Muscle of leg (tissue), 11 donors: ENCODE measurements around the gene CRTC2. TPM values are rescaled to one million over a fixed set of nuclear protein-coding genes. Genes with fewer than 3 reads are reported as not detected.
"Not testable (repeated sequence)": the region's sequence is repeated elsewhere in the genome, so short reads cannot be mapped to it uniquely, and the experiment has no call there.

Source experiments
- DNase-seq: peaks from one replicate; pipeline ENCODE4 v3.0.0; 2013
- H3K27ac ChIP-seq: one replicate; pipeline ENCODE4 v1.5.1; 2013; ENCODE audit warnings: mild to moderate bottlenecking, low read length, control low read depth
- H3K27me3 ChIP-seq: one replicate; pipeline ENCODE4 v1.6.1; 2013; ENCODE audit warnings: low read length; ENCODE audit not compliant: control insufficient read depth, insufficient read depth
- H3K36me3 ChIP-seq: one replicate; pipeline ENCODE4 v1.6.1; 2013; ENCODE audit warnings: low read length; ENCODE audit not compliant: control insufficient read depth, insufficient read depth
- H3K4me1 ChIP-seq: one replicate; pipeline ENCODE4 v1.6.1; 2013; ENCODE audit warnings: low read length; ENCODE audit not compliant: control insufficient read depth, insufficient read depth
- H3K4me3 ChIP-seq: one replicate; pipeline ENCODE4 v1.5.1; 2013; ENCODE audit warnings: low read length, control low read depth
- H3K9me3 ChIP-seq: replicated peaks from 2 replicates; pipeline ENCODE4 v1.6.1; 2013; ENCODE audit warnings: low read depth, low read length; ENCODE audit not compliant: control insufficient read depth
- WGBS: methylation state at CpG from one replicate; pipeline ENCODE4 v1.1.5; 2013; ENCODE audit warnings: missing lambda C conversion rate; ENCODE audit not compliant: insufficient coverage; 5-methylcytosine and 5-hydroxymethylcytosine counted together
- polyA plus RNA-seq, 8 donors: library from polyadenylated mRNA; unstranded; fragments of 120-200 nt; gene quantifications; one replicate each; pipeline versions ENCODE4 v1.2.1 to v1.2.3, GENCODE V29; 2013; ENCODE audit warnings: inconsistent platforms in 1 of 8, low replicate concordance in 1 of 8; ENCODE audit not compliant: insufficient read length in 8 of 8, insufficient read depth in 1 of 8
- total RNA-seq: library from RNA; stranded (reverse); fragments of 120-200 nt; gene quantifications from one replicate; pipeline ENCODE4 v1.2.4, GENCODE V29; 2013

CRTC2 gene
- total and polyA plus RNA-seq, 9 donors: 7.0 to 28.6 (median 21.8) TPM

GRCh38 chr1:153990468-153991150 is 32.2 kb upstream of the CRTC2 start, which contains the start of gene RPS27:
Gene RPS27 (plus strand): TSS chr1:153990762. CDS start chr1:153990797, 35 bp downstream.
- Histone ChIP-seq H3K9me3 (no peaks in the 10 kb centered on the region), H3K4me3 (peak within 1 kb of the TSS; percentile 77), H3K4me1 (peaks cover 10% of the 10 kb centered on the region), H3K36me3 (peaks cover 30% of the 10 kb centered on the region), H3K27me3 (no peaks in the 10 kb centered on the region), H3K27ac (peak within 1 kb of the TSS; percentile 86)
- DNase-seq: peak; percentile 100
- under 1% methylated on average over 21 of the region's 36 CpGs for WGBS

DNA sequence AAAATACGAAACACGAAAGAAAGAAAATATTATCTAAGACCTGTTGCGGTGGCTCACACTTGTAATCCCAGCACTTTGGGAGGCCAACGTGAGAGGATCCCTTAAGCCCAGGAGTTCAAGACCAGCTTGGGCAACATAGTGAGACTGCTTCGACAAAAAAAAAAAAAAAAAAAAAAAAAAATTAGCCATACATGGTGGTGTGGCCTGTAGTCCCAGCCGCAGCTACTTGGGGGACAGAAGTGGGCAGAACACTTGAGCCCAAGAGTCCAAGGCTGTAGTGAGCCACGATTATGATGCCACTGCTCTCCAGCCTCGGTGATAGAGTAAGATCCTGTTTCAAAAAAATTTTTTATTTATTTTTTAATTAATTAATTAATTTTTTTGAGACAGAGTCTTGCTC is 29.2 kb upstream of the CRTC2 start:
- H3K4me1 ChIP-seq: peaks cover 19% of the 10 kb centered on the region

DNA sequence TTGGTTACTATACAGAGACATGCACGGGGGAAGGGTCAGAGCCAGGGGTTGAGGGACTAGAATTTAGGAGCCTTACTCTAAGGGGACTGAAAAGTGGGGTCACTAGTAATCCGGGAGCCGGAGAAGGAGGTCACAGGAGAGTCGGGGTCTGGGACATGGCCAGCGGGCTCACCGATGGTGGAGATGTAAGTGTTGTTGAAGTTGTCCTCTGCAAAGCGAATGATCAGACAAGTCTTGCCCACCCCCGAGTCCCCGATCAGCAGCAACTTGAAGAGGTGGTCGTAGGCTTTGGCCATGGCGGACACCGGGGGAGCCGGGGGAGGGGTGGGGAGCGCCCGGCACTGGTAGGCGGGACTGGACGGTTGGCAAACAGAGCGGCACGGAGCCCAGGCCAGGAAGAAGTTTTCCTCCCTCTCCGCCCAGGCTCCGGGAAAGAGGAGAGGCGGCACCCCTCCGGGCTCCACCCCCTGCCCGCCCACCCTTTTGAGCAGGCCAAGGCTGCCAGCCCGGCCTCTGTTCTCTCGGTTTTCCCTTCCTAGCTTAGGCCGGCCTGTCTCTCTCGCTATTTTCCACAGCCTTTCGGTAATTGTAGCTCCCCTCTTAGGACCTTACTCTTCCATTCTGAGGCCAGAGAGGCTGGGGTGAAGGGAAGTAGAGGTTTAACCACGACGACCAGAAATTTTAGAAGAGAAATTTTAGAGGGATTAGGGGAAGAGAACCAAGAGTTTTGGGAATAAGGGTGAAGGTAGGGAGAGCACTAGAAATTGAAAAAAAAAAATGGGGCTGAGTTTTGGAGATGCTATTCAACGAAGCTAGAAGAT is 27.7 kb upstream of the CRTC2 start, which contains the start of gene RAB13:
TSS of gene RAB13 (minus strand) at position 399 of the 821 bp plus-strand sequence. CDS start at position 296, 103 bp downstream.
- 0% methylated on average over 15 of the region's 32 CpGs for WGBS
- Histone ChIP-seq H3K36me3 (peaks cover 19% of the 10 kb centered on the region), H3K9me3 (no peaks in the 10 kb centered on the region), H3K4me3 (peak within 1 kb of the TSS; percentile 72), H3K27ac (peak within 1 kb of the TSS; percentile 99), H3K4me1 (peaks cover 14% of the 10 kb centered on the region), H3K27me3 (no peaks in the 10 kb centered on the region)
- peak; percentile 93 for DNase-seq

More for the DNA sequence above, 29.2 kb upstream of the CRTC2 start:
- no peak overlapping the region for H3K4me3 ChIP-seq
- no peaks in the 10 kb centered on the region for H3K27me3 ChIP-seq
- DNase-seq: no peak
- no peak overlapping the region for H3K27ac ChIP-seq
- 95% methylated on average over 3 of the region's 8 CpGs for WGBS
- H3K9me3 ChIP-seq: no peaks in the 10 kb centered on the region
- H3K36me3 ChIP-seq: peaks cover 18% of the 10 kb centered on the region

DNA sequence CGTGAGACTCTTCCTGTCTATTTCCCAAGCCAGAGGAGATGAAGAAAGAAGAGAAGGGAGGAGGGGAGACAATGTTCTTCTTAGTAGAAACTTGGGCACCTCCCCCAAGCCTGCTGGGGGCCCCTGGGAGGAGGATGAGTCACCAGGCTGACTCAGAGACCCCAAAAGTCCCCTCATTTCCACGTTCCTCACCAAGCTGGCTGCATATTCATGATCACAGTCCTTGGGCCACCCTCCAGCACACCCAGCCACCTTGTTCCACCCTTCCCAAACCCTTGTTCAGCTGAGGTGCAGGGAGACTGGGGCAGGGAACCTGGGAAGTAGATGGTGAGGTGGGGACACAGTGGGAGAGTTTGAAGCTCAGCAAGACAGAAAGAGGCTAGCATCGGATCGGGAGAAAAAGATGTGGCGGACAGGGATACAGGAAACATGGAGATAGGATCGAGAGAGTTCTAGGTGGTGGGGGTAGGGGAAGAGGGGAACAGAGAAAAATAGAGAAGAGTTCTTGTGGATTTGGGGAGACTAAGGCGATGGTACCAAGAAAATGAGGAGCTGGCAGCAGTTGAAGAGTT is 27.0 kb upstream of the CRTC2 start:
- Histone ChIP-seq H3K27me3 (no peaks in the 10 kb centered on the region), H3K36me3 (peaks cover 20% of the 10 kb centered on the region), H3K9me3 (no peaks in the 10 kb centered on the region), H3K4me1 (peaks cover 14% of the 10 kb centered on the region), H3K27ac (peak overlapping the region; percentile 99), H3K4me3 (peak overlapping the region; percentile 72)
- WGBS: 9% methylated on average over 6 of the region's 7 CpGs
- DNase-seq: peak; percentile 64

DNA sequence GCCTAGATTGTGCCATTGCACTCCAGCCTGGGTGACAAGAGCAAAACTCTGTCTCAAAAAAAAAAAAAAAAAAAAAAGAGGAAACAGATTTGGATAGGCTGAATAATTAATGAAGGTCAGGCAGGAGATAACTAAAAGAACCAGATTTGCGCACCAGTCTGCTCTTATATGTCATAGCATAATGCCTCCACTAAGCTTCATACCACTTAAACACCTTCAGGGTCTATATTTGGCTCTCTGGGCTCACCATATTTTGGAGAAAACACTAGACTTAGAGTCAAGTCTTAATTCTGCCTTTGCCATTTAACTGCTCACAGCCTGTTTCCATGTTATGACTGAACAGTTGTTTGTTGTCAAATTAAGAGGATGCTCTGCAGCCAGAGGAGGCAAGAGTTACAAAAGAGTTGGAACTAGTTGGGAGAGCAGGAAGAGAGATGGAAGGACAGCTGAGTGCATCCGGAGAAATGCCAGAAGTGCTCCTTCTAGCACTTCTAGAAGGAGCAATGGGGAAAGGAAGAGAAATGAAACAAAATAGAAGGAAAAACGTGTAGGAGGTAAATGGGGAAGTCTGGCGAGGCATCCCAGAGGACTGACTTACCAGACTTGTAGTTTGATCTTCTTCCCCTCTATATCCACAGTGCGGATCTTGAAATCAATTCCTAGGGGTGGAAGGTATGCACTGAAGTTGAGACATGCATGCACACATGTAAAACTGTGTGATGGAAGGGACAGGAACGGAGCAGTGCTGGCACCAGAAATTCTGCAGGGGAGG is 25.9 kb upstream of the CRTC2 start:
- peaks cover 20% of the 10 kb centered on the region for H3K36me3 ChIP-seq
- no peaks in the 10 kb centered on the region for H3K27me3 ChIP-seq
- no peak overlapping the region for H3K4me3 ChIP-seq
- H3K4me1 ChIP-seq: peaks cover 14% of the 10 kb centered on the region
- H3K9me3 ChIP-seq: no peaks in the 10 kb centered on the region
- H3K27ac ChIP-seq: no peak overlapping the region
- WGBS: 71% methylated on average over 2 of the region's 6 CpGs
- no peak for DNase-seq

DNA sequence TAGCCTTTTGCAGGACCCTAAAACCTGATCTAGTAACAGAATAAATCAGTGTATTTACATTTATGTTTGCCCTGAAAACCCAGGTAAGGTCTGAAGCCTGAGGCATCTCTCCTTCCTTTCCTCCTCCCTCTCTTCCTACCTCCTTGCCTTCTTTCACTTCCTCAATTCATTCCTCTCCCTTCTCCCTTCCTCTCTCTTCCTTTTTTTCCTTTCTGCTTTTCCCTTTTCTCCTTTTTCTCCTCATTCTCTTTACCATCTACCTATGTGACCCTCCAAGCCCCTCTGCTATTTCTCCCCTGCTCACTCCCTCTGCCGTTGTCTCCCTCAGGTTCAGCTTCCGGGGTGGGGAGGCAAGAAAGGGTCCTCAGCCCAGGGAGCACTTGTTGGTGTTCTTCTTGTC is 23.3 kb upstream of the CRTC2 start:
- not testable (repeated sequence) for H3K9me3 ChIP-seq, H3K27ac ChIP-seq, DNase-seq, H3K4me3 ChIP-seq, H3K27me3 ChIP-seq
- Histone ChIP-seq H3K36me3 (peaks cover 20% of the 10 kb centered on the region), H3K4me1 (peaks cover 19% of the 10 kb centered on the region)
- no CpG with 5 or more reads among the region's 2 CpGs for WGBS

DNA sequence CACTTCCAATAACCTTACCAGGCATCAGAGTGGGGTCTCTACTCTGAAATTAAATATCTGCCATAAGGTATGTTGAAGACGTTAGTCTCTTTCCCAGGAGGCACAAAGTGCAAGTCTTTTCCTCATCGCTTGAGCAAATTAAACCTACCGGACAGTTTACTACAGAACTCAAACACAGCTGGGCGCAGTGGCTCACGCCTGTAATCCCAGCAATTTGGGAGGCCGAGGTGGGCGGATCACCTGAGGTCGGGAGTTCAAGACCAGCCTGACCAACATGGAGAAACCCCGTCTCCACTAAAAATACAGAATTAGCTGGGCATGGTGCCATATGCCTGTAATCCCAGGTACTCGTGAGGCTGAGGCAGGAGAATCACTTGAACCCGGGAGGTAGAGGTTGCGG is 20.7 kb upstream of the CRTC2 start:
- not testable (repeated sequence) for H3K27me3 ChIP-seq, H3K27ac ChIP-seq, H3K9me3 ChIP-seq, DNase-seq, H3K4me3 ChIP-seq
- Histone ChIP-seq H3K4me1 (peaks cover 17% of the 10 kb centered on the region), H3K36me3 (peaks cover 38% of the 10 kb centered on the region)
- WGBS: 86% methylated on average over 3 of the region's 12 CpGs

- peak overlapping the region; percentile 95 for H3K27ac ChIP-seq
- H3K27me3 ChIP-seq: no peaks in the 10 kb centered on the region
- WGBS: 52% methylated on average over 2 of the region's 9 CpGs
- H3K4me3 ChIP-seq: peak overlapping the region; percentile 68
- peaks cover 43% of the 10 kb centered on the region for H3K36me3 ChIP-seq
- DNase-seq: no peak
- H3K4me1 ChIP-seq: peaks cover 17% of the 10 kb centered on the region
- H3K9me3 ChIP-seq: no peaks in the 10 kb centered on the region
These were observed 20.0 kb upstream of the CRTC2 start for GRCh38 chr1:153978274-153978909.
